HEK293T (cell line): ENCODE data around the gene PRR11.
A peak's percentile ranks its signal among the peaks of the same experiment; 100 is the strongest.
"Not testable (repeated sequence)": the region's sequence is repeated elsewhere in the genome, so short reads cannot be mapped to it uniquely, and the experiment has no call there.

Source experiments
- CTCF ChIA-PET: fragments of 350-600 bp; formaldehyde crosslinking; extraction: SDS; loops from one replicate; lab custom pipeline; 2021; ENCODE audit warnings: antibody characterized with exemption, inconsistent platforms; lab: Yijun Ruan, JAX
- POLR2A ChIA-PET: fragments of 350-600 bp; formaldehyde crosslinking; extraction: SDS; loops from one replicate; lab custom pipeline; 2020; ENCODE audit warnings: antibody characterized with exemption, inconsistent platforms; lab: Yijun Ruan, JAX
- DNase-seq: peaks from one replicate; pipeline ENCODE4 v3.0.0; 2012; ENCODE audit warnings: mixed read lengths; ENCODE audit errors: extremely low spot score
- ARNT ChIP-seq: fragments of 450-650 bp; IDR thresholded peaks from 2 replicates; pipeline ENCODE4 v1.6.1; 2017; ENCODE audit warnings: mild to moderate bottlenecking
- BHLHE40 ChIP-seq: fragments of 450-650 bp; IDR thresholded peaks from 2 replicates; pipeline ENCODE4 v1.6.1; 2016; ENCODE audit warnings: mild to moderate bottlenecking, moderate library complexity, borderline replicate concordance
- CTBP1 ChIP-seq: fragments of 450-650 bp; IDR thresholded peaks from 2 replicates; pipeline ENCODE4 v1.6.1; 2016; ENCODE audit warnings: borderline replicate concordance
- ELF4 ChIP-seq: fragments of 450-650 bp; IDR thresholded peaks from 2 replicates; pipeline ENCODE4 v1.6.1; 2017; ENCODE audit warnings: antibody characterized with exemption
- FOXA1 ChIP-seq: fragments of 450-650 bp; IDR thresholded peaks from 2 replicates; pipeline ENCODE4 v1.6.1; 2016; ENCODE audit warnings: mild to moderate bottlenecking
- FOXK2 ChIP-seq: fragments of 450-650 bp; IDR thresholded peaks from 2 replicates; pipeline ENCODE4 v1.6.1; 2016; ENCODE audit warnings: mild to moderate bottlenecking
- FOXM1 ChIP-seq: fragments of 450-650 bp; IDR thresholded peaks from 2 replicates; pipeline ENCODE4 v1.6.1; 2017; ENCODE audit warnings: mild to moderate bottlenecking, borderline replicate concordance
- HDGF ChIP-seq: fragments of 450-650 bp; IDR thresholded peaks from 2 replicates; pipeline ENCODE4 v1.6.1; 2017; ENCODE audit warnings: antibody characterized with exemption, borderline replicate concordance
- L3MBTL2 ChIP-seq: fragments of 450-650 bp; conservative IDR thresholded peaks from 2 replicates; pipeline ENCODE4 v1.6.1; 2016; ENCODE audit warnings: mild to moderate bottlenecking
- LEF1 ChIP-seq: fragments of 450-650 bp; IDR thresholded peaks from 2 replicates; pipeline ENCODE4 v1.6.1; 2017; ENCODE audit warnings: mild to moderate bottlenecking, borderline replicate concordance
- NFRKB ChIP-seq: fragments of 450-650 bp; IDR thresholded peaks from 2 replicates; pipeline ENCODE4 v1.6.1; 2016; ENCODE audit warnings: mild to moderate bottlenecking, moderate library complexity
- PKNOX1 ChIP-seq: fragments of 450-650 bp; IDR thresholded peaks from 2 replicates; pipeline ENCODE4 v1.6.1; 2016
- SP1 ChIP-seq: fragments of 450-650 bp; IDR thresholded peaks from 2 replicates; pipeline ENCODE4 v1.6.1; 2017
- SUZ12 ChIP-seq: fragments of 450-650 bp; IDR thresholded peaks from 2 replicates; pipeline ENCODE4 v1.6.1; 2016; ENCODE audit warnings: mild to moderate bottlenecking
- TARDBP ChIP-seq: fragments of 450-650 bp; IDR thresholded peaks from 2 replicates; pipeline ENCODE4 v1.6.1; 2016
- ZNF384 ChIP-seq: fragments of 450-650 bp; IDR thresholded peaks from 2 replicates; pipeline ENCODE4 v1.6.1; 2016

PRR11 gene

DNA sequence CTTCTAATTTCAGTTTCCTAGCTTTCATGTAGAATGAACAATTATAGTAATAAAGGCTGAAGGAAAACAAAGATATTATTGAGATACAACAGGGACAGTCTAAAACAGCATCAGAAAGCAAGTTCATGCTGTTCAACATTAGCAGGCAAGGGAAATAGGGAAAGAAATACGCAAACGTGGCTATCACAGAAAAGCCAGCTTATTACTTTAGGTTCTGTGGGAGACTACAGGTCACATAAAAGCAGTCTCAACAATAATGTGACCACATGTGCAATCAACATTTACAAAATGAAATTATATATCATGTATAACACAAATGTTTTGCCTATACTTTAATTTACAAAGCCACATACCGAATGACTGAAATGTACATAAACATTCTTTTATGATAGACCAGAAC is 44.0 kb upstream of the PRR11 start:
- no peak for DNase-seq
- POLR2A ChIA-PET: no interaction called here
- no peak for TF ChIP-seq FOXM1
- no peak for TF ChIP-seq BHLHE40
- TF ChIP-seq ELF4: no peak
- no peak for TF ChIP-seq ARNT
- no peak for TF ChIP-seq TARDBP
- no peak for TF ChIP-seq SP1
- no peak for TF ChIP-seq ZNF384
- CTCF ChIA-PET: no interaction called here

- no peak for DNase-seq
- ChIA-PET CTCF (no interaction called here), POLR2A (interaction anchor here (1.0 to 1.2 kb wide), 2 partner anchors 9 to 40 kb away, joined by 3 to 9 read pairs; partner anchors contain the start of genes PRR11, SKA2 and TRIM37)
- TF ChIP-seq LEF1 (no peak), PKNOX1 (no peak), HDGF (no peak), BHLHE40 (no peak), NFRKB (no peak), FOXM1 (no peak), FOXK2 (no peak), SP1 (no peak), TARDBP (no peak)
Measured at GRCh38 chr17:59115474-59115873, 40.1 kb upstream of the PRR11 start.

GRCh38 chr17:59121901-59122480 is 33.6 kb upstream of the PRR11 start:
- TF ChIP-seq ZNF384 (no peak), LEF1 (no peak), SUZ12 (no peak), FOXK2 (no peak), FOXM1 (no peak), L3MBTL2 (no peak)
- no peak for DNase-seq
- ChIA-PET CTCF (no interaction called here), POLR2A (no interaction called here)

GRCh38 chr17:59124665-59125064 is 30.9 kb upstream of the PRR11 start:
- CTCF ChIA-PET: no interaction called here
- TF ChIP-seq BHLHE40: no peak
- peak; percentile 63 for TF ChIP-seq PKNOX1
- DNase-seq: no peak
- POLR2A ChIA-PET: no interaction called here

GRCh38 chr17:59126809-59127417 is 28.6 kb upstream of the PRR11 start:
- DNase-seq: no peak
- CTCF ChIA-PET: no interaction called here
- POLR2A ChIA-PET: interaction anchor here (0.7 kb wide), 1 partner anchor 50 kb away, joined by 5 read pairs; no protein-coding TSS in a partner anchor
- TF ChIP-seq ZNF384: no peak
- no peak for TF ChIP-seq NFRKB

DNA sequence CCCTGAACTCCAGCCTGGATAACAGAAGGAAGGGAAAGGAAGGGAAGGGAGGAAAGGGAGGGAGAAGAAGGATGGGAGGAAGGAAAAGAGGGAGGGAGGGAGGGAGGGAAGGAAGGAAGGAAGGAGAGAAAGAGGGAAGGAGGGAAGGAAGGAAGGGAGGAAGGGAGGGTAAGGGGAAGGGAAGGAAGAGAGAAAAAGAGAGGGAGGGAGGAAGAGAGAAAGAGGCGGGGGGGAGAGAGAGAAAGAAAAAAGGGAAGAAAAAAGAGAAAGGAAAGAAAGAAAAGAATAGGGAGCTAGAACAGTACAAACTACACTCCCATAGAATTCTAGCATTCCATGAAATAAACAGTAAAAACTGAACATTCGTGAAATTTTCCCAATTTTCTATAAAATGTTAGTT is 25.7 kb upstream of the PRR11 start:
- ChIA-PET CTCF (no interaction called here), POLR2A (no interaction called here)
- TF ChIP-seq FOXM1 (no peak), ELF4 (no peak), SP1 (no peak), FOXK2 (no peak), CTBP1 (no peak), ARNT (no peak), L3MBTL2 (no peak)
- no peak for DNase-seq

GRCh38 chr17:59131131-59131530 is 24.4 kb upstream of the PRR11 start:
- CTCF ChIA-PET: no interaction called here
- DNase-seq: no peak
- TF ChIP-seq PKNOX1 (no peak), FOXM1 (no peak), ARNT (no peak), TARDBP (no peak), BHLHE40 (no peak), SUZ12 (no peak), ZNF384 (no peak), FOXA1 (no peak), HDGF (no peak), FOXK2 (no peak), ELF4 (no peak), CTBP1 (no peak), SP1 (no peak)
- POLR2A ChIA-PET: no interaction called here

GRCh38 chr17:59138339-59138738 is 17.2 kb upstream of the PRR11 start:
- POLR2A ChIA-PET, CTCF ChIA-PET, DNase-seq: not testable (repeated sequence)
